ENCODE measurements around the gene SHROOM2. TPM values are rescaled to one million over a fixed set of nuclear protein-coding genes. Genes with fewer than 3 reads are reported as not detected.

Gene SHROOM2
- polyA plus RNA-seq, 1 donor (not counting 4 experiments of a cell fraction or from before 2014, with no cell fraction given), result 3.3 TPM

GRCh38 chrX:9873952-9874351 lies 87.7 kb downstream of the SHROOM2 start:
- Histone ChIP-seq H3K36me3 (ENCODE audit: control insufficient read depth in 2 of 2, extremely low read depth in 1 of 2, insufficient read depth in 2 of 2, low read length in 2 of 2) (no peaks in the 10 kb centered on the region), H3K9ac (ENCODE audit: control insufficient read depth, extremely low read depth, insufficient read depth, low read length) (no peak overlapping the region), H3K4me1 (ENCODE audit: control insufficient read depth, extremely low read depth, insufficient read depth, low read length) (no peaks in the 10 kb centered on the region), H3K4me3 (ENCODE audit: control insufficient read depth in 2 of 3, extremely low read depth in 1 of 3, insufficient read depth in 2 of 3, low read depth in 1 of 3, low read length in 3 of 3) (no peak overlapping the region), H3K79me2 (ENCODE audit: control insufficient read depth, insufficient read depth, low read length) (no peaks in the 10 kb centered on the region), H3K4me2 (ENCODE audit: control insufficient read depth, extremely low read depth, insufficient read depth, low read depth, low read length) (peak overlapping the region; percentile 39), H3K27ac (ENCODE audit: control insufficient read depth, insufficient read depth, low read length) (peak overlapping the region; percentile 4), H4K20me1 (ENCODE audit: control insufficient read depth, extremely low read depth, insufficient read depth, low read length) (no peaks in the 10 kb centered on the region), H3K9me1 (ENCODE audit: control insufficient read depth, extremely low read depth, insufficient read depth, low read length) (no peaks in the 10 kb centered on the region), H2AFZ (ENCODE audit: control insufficient read depth, low read length) (no peak overlapping the region), H3K9me3 (ENCODE audit: control insufficient read depth, low read depth, low read length) (no peaks in the 10 kb centered on the region), H3K27me3 (ENCODE audit: control insufficient read depth, extremely low read depth, insufficient read depth, low read length) (no peaks in the 10 kb centered on the region)
- dilution Hi-C loops (cut with MboI; ENCODE audit: extremely low pct_ligation_motif_present, low sequenced_read_pairs), result no loop called here
- FAIRE-seq (no peak), DNase-seq (ENCODE audit: low read depth, low spot score) (no peak)
- TF ChIP-seq CTCF (optimal IDR thresholded peaks at IDR 0.05 in 1 of 3, IDR thresholded peaks at IDR 0.05 in 1 of 3, conservative IDR thresholded peaks at IDR 0.05 in 1 of 3; ENCODE audit: extremely low read depth in 1 of 3, insufficient read depth in 2 of 3, low read length in 3 of 3) (peak; percentile 49 to 65 (median 52)), EZH2 (IDR thresholded peaks at IDR 0.05; ENCODE audit: low read length) (no peak)

- no peak for FAIRE-seq
- no peaks in the 10 kb centered on the region for H3K4me1 ChIP-seq (ENCODE audit: control insufficient read depth, extremely low read depth, insufficient read depth, low read length)
- DNase-seq (ENCODE audit: low read depth, low spot score), result no peak
- TF ChIP-seq EZH2 (IDR thresholded peaks at IDR 0.05; ENCODE audit: low read length), result no peak
- no peak for TF ChIP-seq CTCF (optimal IDR thresholded peaks at IDR 0.05 in 1 of 3, IDR thresholded peaks at IDR 0.05 in 1 of 3, conservative IDR thresholded peaks at IDR 0.05 in 1 of 3; ENCODE audit: extremely low read depth in 1 of 3, insufficient read depth in 2 of 3, low read length in 3 of 3)
- no peaks in the 10 kb centered on the region for H3K27me3 ChIP-seq (ENCODE audit: control insufficient read depth, extremely low read depth, insufficient read depth, low read length)
- no peak overlapping the region for H3K4me3 ChIP-seq (ENCODE audit: control insufficient read depth in 2 of 3, extremely low read depth in 1 of 3, insufficient read depth in 2 of 3, low read depth in 1 of 3, low read length in 3 of 3)
- H3K9me1 ChIP-seq (ENCODE audit: control insufficient read depth, extremely low read depth, insufficient read depth, low read length), result no peaks in the 10 kb centered on the region
- H3K36me3 ChIP-seq (ENCODE audit: control insufficient read depth in 2 of 2, extremely low read depth in 1 of 2, insufficient read depth in 2 of 2, low read length in 2 of 2), result no peaks in the 10 kb centered on the region
- H4K20me1 ChIP-seq (ENCODE audit: control insufficient read depth, extremely low read depth, insufficient read depth, low read length), result no peaks in the 10 kb centered on the region
- H3K4me2 ChIP-seq (ENCODE audit: control insufficient read depth, extremely low read depth, insufficient read depth, low read depth, low read length), result peak overlapping the region; percentile 39
- H2AFZ ChIP-seq (ENCODE audit: control insufficient read depth, low read length), result no peak overlapping the region
- H3K79me2 ChIP-seq (ENCODE audit: control insufficient read depth, insufficient read depth, low read length), result no peaks in the 10 kb centered on the region
- no peaks in the 10 kb centered on the region for H3K9me3 ChIP-seq (ENCODE audit: control insufficient read depth, low read depth, low read length)
- no peak overlapping the region for H3K9ac ChIP-seq (ENCODE audit: control insufficient read depth, extremely low read depth, insufficient read depth, low read length)
- dilution Hi-C loops (cut with MboI; ENCODE audit: extremely low pct_ligation_motif_present, low sequenced_read_pairs), result no loop called here
- peak overlapping the region; percentile 4 for H3K27ac ChIP-seq (ENCODE audit: control insufficient read depth, insufficient read depth, low read length)
Observed at GRCh38 chrX:9874483-9874882, 88.3 kb downstream of the SHROOM2 start.

All from keratinocyte (primary cell).